NK-92 treated with Interleukin-12 subunit alpha and Interleukin-12 subunit beta, amount 100 ng/mL, for 24 hours (cell line): ENCODE results near the gene DBNL.

Source experiments
- DNase-seq: peaks from one replicate; lab custom pipeline; 2025; lab: John Stamatoyannopoulos, UW

Gene DBNL

DNA sequence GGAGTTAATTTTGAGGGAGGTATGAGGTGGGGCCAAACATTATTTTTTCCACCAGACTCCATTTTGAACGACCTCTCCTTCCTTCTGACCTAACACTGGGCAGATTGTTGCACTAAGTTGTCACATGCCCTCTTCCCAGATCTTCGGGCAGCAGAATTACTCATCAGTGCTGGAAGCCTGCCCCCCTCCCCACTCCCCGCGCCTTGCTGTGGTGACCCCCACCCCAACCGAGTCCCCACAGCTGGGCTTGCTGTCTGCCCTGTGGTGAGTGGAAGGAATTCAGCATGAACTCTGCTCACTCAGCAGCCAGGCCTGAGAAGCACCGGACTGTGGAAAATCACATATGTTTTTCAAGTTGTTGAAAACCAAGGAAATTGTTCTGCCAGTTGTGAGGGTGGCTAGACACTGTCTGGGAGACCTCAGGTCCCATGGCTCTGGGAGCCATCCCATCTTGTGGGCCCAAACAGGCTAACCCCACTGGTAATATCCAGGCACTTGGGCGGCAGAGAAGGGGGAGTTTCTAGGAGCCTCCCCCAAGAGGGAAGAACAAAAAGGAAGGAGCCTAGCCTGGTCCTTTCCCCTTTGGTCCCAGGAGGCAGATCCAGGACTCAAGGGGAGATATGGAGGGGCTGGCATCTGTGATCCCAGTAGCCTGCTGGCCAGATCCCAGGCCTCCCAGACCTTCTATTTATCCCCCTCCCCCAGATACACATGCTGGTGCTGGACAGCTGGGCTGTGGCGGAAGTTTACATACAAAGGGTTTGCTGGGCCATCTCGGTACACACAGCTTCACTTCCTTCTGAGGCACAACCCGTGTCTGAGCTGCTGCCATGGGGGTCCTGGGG is 56.2 kb downstream of the DBNL start:
- DNase-seq: no peak

DNA sequence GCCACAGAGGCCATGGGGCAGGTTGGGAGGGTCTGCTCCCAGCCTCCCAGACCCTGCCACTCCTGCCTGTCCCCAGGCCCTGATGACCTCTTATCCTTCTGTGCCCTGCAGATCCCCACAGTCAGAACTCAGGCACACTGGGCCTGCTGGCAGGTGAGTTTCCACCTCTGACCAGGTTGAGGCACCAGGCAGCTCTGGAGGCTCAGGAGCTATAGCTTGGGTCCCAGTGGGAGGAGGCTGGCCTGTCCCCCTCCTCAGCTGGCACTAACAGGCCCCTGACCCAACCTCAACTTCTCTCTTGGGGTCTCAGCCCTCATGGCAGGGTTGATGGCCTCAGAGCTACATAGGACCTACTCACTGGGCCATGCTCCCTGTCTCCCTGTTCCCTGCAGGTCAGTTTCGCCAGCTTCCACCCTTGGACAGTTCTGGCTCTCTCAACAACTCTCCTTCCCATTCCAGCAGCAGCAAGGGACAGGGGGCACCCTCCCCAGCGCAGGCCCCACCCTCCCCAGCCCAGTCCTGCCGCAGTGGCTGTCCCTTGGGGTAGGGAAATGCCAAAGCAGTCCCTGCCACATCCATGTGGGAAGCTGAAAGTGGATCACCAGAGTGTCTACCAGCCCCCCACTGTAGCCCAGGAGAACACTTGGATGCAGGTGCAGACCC is 56.9 kb downstream of the DBNL start:
- DNase-seq: no peak

DNA sequence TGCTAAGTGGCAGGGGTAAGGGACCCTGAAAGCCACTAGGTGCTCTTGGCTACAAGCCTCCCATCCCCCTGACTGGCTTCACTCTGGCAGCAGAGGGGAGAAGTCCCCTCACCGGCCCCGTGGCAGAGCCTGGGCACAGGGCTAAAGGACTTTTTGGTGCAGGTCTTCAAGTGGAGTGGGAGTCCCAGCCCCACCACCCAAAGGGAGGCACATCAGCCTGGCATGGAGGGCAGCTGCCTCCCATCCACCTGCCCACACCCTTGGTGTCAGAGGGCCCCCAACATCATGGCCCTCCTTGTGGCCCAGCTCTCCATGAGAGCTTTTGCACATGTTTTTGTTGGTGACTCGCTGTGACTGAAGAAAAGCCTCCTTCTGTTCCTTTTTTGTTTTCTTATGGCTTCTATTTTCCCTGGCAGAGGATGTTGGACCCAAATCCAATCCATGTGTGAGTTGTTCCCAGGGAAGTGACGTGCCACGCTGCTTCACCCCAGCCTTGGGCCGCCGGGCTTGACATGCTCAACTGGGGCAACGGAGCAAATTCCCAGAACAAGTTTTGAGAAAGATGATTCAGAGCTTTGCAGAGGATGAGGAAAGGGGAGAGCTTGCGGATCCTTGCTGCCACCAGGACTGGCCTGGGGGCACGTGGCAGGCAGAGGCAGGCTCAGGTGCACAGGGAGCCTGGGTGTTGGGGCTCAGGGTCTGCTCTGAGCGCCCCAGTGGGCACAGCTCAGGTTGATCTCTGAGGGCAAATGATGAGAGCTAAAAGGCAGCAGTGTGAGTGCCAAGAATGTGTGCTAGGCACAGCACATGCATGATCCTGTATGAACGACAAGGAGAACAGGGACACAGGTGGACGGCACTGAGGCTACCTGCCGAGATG is 57.7 kb downstream of the DBNL start:
- no peak for DNase-seq

DNA sequence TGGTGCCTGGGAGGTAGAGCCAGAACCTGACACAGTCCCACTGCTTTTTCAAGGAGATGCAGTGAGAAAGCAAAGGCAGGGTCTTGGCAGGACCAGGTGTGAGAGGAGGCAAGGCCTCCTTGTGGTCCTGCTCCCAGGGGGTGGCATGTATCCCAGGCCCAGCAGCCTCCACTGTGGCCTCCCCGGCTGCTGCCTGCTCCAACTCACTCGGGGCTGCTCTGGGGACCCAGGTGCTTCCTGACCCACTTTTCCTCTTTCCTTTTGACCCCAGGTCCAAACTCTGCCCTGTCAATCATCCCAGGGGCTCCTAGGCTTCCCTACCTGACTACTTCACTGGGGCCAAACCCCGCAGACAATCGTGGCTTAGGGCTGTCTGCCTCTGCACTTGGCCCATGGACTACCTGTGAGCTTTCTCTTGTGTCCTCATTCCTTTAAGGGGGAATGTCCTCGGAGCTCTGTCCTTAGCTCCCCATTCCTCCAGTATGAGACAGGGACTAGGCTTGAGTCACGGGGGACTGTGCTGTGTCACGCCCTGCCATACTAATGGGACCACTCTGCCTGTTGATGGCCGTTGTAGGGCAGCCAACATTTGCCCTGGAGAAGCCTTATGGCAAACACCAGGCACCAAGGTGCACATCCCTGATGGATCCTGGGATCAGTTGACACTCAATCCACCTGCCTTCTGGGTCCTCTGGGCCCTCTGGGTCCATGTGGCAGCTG is 58.5 kb downstream of the DBNL start:
- DNase-seq: no peak

DNA sequence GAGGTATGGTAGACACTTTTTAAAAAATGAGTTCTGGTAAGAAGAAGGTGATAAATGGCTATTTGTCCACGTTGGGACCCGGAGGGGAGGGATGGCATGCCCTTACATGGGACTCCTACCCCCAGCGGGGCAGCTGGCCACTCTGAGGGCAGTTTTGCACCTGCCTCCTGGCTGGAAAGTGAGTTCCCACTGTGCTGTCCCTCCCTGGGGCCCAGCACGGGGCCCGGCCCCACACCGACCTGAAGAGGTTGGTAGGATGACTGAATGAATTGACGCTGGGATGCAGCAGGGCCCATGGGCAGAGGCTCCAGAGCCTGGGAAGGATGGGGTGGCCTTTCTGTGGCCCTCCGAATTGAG is 59.0 kb downstream of the DBNL start:
- no peak for DNase-seq

DNA sequence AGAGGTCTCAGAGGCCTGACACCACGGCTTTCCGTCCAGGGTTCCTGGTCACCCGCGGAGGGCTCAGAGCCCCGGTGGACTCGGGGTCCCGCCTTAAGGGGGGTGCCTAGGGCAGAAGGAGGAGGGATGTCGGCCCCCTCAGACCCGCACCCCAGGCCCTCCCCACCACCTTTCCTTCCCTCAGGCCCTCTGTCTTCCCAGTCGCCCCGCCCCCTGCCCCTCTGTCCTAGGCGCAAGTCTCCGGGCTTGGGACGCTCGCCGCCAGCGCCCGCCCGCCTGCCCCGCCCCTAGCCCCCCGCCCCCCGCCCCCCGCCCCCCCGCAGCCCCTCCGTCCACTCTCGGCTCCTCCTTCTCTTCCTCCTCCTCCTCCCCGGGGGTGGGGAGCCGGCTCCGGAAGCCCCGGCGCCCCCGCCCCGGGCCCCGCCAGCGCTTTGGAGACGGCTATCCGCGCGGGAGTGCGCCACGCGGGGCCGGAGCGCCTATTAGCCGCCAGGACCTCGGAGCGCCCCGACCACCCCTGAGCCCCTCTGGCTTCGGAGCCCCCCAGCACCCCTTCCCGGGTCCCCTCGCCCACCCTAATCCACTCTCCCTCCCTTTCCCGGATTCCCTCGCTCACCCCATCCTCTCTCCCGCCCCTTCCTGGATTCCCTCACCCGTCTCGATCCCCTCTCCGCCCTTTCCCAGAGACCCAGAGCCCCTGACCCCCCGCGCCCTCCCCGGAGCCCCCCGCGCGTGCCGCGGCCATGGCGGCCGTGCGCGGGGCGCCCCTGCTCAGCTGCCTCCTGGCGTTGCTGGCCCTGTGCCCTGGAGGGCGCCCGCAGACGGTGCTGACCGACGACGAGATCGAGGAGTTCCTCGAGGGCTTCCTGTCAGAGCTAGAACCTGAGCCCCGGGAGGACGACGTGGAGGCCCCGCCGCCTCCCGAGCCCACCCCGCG is 59.7 kb downstream of the DBNL start, which contains the start of gene AEBP1:
Gene AEBP1, plus strand, starts transcription at position 423 of the 937 bp plus-strand sequence. Its CDS starts 321 bp downstream, at position 744.
- no peak for DNase-seq

DNA sequence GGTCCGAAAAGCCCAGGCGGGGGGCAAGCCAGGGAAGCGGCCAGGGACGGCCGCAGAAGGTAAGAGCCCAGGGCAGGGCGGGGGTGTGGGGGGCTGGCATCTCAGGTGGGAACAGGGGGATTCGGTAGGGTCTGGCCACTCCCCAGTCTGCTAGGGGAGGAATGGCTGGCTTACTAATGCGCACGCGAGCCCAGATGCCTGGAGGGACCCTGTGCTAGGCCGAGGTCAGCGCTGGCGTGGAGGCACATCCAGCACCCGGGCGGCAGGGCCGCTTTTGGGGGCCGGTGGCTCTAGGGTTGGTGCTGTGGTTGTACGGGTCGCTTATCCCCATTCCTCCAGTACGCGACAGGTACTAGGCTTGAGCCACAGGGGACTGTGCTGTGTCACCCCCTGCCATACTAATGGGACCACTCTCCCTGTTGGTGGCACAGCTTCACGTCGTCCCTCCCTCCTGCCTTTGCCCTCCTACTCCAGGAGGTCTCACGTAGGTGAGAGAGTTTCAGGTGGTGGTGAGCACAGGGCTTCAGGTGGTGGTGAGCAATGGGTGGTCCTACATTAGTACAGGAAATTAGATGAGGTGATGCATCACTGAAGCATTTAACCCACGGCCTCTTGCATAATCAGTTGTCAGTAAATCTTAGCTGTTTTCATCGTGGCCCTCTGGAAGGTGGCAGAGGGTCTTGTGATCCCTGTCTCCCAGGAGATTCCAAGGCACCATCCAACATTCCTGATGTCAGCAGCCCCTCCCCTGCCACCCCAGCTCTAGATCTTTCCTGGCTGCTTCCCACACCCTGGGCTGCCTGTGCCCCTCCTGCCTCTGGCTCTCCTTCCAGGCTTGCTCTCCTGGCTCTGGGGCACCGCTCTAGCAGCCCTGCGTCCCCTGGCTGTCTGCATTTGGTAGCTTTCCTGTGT is 60.6 kb downstream of the DBNL start:
- DNase-seq: no peak

DNA sequence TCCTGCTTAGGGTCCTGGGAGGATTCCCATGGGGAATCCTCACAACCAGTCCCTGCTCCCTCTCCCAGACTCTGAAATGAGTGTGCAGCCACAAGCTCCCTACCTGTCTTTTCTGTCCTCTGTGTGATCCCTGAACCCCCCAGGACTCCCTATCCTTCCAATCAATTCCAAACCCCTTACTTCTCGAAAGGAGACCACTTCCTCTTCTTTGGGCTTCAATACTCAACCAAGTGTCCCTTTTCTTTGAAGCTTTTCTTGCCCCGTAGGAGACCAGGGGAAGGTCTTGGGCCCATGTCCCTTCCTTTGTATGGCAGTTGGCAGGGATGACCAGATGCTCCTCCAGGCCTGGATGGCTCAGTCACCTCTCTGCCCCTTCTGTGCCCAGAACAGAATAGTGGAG is 61.3 kb downstream of the DBNL start:
- no peak for DNase-seq

DNA sequence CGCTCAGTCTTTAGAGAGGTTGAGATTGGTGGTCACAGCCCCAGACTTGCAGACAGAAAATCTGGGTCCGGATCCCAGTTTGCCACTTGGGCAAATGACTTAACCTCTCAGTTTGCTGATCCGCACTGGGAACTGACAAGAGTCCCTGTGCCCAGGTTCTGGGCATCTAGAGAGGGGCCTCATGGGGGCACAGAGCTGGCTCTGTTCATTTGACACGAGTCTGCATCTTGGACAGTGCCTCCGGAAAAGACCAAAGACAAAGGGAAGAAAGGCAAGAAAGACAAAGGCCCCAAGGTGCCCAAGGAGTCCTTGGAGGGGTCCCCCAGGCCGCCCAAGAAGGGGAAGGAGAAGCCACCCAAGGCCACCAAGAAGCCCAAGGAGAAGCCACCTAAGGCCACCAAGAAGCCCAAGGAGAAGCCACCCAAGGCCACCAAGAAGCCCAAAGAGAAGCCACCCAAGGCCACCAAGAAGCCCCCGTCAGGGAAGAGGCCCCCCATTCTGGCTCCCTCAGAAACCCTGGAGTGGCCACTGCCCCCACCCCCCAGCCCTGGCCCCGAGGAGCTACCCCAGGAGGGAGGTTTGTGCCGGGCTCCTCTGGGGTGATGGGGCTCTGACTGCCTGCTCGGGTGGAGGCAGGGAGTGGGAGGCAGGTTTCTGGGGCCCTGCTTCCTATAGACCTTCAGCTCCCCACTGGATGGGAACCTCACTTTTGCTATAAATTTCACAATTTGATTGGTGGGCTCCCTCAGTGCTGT is 62.0 kb downstream of the DBNL start:
- no peak for DNase-seq

DNA sequence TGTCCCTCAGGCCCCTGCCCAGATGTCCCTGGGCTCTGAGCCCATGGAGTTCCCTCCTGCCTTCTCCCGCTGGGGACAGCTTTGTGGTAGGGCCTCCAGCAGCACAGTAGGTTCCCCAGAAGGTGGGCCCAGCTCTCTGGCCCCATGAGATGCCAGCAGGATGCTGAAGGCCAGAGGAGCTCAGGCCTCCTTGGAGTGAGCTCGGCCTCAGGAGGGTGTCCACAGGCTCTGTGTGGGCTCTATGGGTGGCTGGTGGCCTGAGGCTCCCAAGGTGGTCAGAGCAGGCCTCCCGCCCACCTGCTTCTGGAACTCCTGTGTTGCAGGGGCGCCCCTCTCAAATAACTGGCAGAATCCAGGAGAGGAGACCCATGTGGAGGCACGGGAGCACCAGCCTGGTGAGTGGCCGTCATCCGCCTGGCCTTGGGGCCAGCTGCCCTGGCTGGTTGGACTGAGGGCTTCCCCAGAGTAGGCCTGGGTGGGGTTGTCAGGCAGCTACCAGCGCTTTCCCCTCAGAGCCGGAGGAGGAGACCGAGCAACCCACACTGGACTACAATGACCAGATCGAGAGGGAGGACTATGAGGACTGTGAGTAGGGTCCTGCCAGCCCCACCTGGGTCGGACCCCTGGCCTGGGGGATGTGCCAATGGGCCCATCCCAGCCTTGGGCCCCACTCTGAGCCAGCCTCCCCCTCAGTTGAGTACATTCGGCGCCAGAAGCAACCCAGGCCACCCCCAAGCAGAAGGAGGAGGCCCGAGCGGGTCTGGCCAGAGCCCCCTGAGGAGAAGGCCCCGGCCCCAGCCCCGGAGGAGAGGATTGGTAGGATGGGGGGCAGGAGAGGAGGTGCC is 62.8 kb downstream of the DBNL start:
- no peak for DNase-seq

DNA sequence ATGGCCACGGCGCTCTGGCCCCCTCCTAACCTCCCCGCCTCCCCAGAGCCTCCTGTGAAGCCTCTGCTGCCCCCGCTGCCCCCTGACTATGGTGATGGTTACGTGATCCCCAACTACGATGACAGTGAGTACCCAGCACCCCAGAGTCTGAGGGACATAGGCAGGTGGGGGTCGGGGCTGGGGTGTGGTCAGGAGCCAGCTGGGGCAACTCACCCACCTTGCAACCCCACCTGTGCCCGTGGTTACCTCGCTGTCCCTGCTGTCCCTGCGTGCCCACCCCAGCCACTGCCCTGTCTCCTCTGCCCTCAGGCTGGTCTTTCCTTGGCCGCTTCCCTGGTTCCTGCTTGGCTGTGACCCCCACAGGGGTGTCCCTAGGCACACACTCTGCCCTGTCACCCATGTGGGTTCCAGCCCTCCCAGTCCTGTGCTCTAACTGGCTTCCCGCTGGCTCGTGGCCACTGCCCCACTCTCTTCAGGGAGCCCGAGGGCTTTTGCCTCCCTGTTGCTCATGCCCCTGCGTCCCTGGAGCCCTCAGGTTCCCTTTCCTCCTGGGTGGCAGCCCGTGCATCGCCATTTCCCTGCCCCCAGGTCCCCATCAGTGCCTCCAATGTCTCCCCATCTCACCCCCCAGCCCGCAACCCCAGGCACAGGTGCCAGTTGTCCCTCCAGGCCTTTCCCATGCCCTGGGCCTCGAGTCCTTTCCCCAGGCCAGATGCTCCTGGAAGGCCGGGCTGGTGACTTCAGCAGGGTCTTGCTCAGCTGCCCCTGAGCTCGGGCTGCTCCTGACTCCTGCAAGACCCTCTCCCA is 63.7 kb downstream of the DBNL start:
- DNase-seq: no peak

DNA sequence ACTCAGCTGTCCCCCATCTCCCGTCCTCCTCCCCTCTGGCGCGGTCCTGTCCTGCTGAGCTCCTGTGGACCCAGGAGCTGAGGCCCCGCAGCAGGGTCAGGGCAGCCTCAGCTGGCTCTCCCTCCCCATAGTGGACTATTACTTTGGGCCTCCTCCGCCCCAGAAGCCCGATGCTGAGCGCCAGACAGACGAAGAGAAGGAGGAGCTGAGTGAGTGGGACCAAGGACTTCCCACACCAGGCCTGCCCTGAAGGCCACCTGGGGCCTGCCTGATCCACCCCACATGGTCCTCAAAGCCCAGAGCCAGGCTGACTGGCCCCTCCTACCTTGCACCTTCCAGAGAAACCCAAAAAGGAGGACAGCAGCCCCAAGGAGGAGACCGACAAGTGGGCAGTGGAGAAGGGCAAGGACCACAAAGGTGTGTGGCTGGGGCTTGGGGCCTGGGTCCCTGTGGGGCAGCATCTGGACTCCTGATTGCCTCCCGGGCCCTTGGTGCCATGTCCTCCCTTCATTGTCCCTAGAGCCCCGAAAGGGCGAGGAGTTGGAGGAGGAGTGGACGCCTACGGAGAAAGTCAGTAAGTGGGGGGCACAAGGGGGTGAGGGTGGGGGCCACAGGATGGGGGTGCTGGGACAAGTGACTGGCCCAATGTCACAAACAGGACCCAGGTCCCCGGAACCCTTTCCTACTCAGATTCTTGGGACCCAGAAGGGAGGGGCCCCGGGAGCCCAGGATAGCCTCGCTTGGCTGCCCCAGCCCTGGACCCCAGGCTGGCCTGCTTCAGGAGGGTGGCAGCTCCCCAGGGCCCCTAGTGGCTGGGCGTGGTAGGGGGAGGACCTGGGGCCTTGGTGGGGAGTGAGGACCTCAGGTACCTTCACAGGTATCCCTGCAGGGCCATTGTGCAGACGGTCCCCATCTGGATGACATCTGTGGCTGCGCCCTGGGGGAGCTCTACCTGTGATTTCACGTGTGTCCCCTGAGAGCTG is 64.6 kb downstream of the DBNL start:
- no peak for DNase-seq

DNA sequence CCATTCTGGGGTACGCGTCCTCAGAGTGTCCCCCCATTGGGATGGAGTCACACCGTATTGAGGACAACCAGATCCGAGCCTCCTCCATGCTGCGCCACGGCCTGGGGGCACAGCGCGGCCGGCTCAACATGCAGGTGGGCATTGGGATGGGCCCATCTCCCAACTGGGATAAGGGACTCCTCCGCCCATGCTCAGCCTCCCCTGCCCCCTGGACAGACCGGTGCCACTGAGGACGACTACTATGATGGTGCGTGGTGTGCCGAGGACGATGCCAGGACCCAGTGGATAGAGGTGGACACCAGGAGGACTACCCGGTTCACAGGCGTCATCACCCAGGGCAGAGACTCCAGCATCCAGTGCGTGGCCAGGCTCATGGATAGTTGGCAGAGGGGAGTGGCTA is 65.5 kb downstream of the DBNL start:
- DNase-seq: no peak

DNA sequence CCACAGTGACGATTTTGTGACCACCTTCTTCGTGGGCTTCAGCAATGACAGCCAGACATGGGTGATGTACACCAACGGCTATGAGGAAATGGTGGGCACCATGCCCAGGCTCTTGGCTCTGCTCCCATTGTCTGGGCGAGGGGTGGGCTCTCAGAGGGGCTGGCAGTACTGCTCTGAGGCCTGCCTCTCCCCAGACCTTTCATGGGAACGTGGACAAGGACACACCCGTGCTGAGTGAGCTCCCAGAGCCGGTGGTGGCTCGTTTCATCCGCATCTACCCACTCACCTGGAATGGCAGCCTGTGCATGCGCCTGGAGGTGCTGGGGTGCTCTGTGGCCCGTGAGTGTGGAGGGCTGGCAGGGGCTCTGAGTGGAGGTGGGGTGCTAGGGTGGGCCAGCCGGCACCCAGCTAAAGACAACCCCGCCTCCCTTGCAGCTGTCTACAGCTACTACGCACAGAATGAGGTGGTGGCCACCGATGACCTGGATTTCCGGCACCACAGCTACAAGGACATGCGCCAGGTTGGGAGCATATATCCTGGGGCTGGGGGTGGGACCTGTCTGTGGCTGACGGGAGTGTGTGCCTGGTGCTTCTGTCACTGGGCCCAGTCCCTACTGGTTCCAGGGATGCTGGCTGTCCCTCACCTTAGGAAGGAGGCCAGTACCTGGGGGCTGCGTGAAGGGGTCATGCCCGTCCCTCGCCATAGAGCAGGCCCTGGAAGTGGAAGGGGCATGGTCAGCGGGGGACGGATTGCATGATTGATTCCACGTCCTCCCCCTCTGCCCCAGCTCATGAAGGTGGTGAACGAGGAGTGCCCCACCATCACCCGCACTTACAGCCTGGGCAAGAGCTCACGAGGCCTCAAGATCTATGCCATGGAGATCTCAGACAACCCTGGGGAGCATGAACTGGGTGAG is 66.5 kb downstream of the DBNL start:
- DNase-seq: no peak
